Measurements from ENCODE around the gene CDH22. TPM values are rescaled to one million over a fixed set of nuclear protein-coding genes. Genes with fewer than 3 reads are reported as not detected.

CDH22 gene
- total RNA-seq, 2 donors from 2014 or later = 0.22 to 0.77 TPM

GRCh38 chr20:46191611-46192010 is 116.7 kb downstream of the CDH22 start:
- Histone ChIP-seq H3K36me3 (ENCODE audit: control insufficient read depth, insufficient read depth, low read length) (no peaks in the 10 kb centered on the region), H3K27me3 (ENCODE audit: control insufficient read depth, insufficient read depth, low read length, poor library complexity, severe bottlenecking) (no peaks in the 10 kb centered on the region), H3K4me3 (ENCODE audit: low read length) (no peak overlapping the region), H3K9ac (ENCODE audit: extremely low read depth, low read length, poor library complexity, severe bottlenecking) (no peak overlapping the region), H3K27ac (ENCODE audit: low read depth, low read length) (no peak overlapping the region), H3K9me3 (ENCODE audit: control insufficient read depth, low read length) (no peaks in the 10 kb centered on the region), H3K4me1 (ENCODE audit: control insufficient read depth, insufficient read depth, low read length) (no peaks in the 10 kb centered on the region)
- Mint-ChIP-seq H3K36me3 (ENCODE audit: low read depth) (no peaks in the 10 kb centered on the region), H3K4me1 (peaks cover 6% of the 10 kb centered on the region), H3K9me3 (no peaks in the 10 kb centered on the region), H3K4me3 (no peak overlapping the region), H3K27me3 (ENCODE audit: insufficient read depth) (peaks cover 21% of the 10 kb centered on the region), H3K27ac (no peak overlapping the region)
- no peak for DNase-seq
- WGBS, 2 experiments (ENCODE audit: insufficient coverage in 1 of 2, insufficient read length in 1 of 2) = 67 to 85% methylated on average over 1 to 3 of the region's 3 CpGs
- TF ChIP-seq CTCF (conservative IDR thresholded peaks at IDR 0.05) = no peak

GRCh38 chr20:46191168-46191540 is 117.1 kb downstream of the CDH22 start:
- no peak overlapping the region for H3K9ac ChIP-seq (ENCODE audit: extremely low read depth, low read length, poor library complexity, severe bottlenecking)
- Mint-ChIP-seq H3K27ac (no peak overlapping the region), H3K4me3 (no peak overlapping the region), H3K4me1 (peaks cover 6% of the 10 kb centered on the region), H3K36me3 (ENCODE audit: low read depth) (no peaks in the 10 kb centered on the region), H3K27me3 (ENCODE audit: insufficient read depth) (peaks cover 25% of the 10 kb centered on the region), H3K9me3 (no peaks in the 10 kb centered on the region)
- no peaks in the 10 kb centered on the region for H3K36me3 ChIP-seq (ENCODE audit: control insufficient read depth, insufficient read depth, low read length)
- H3K4me3 ChIP-seq (ENCODE audit: low read length) = no peak overlapping the region
- no peak for TF ChIP-seq CTCF (conservative IDR thresholded peaks at IDR 0.05)
- H3K27me3 ChIP-seq (ENCODE audit: control insufficient read depth, insufficient read depth, low read length, poor library complexity, severe bottlenecking) = no peaks in the 10 kb centered on the region
- H3K9me3 ChIP-seq (ENCODE audit: control insufficient read depth, low read length) = no peaks in the 10 kb centered on the region
- no peak for DNase-seq
- no peaks in the 10 kb centered on the region for H3K4me1 ChIP-seq (ENCODE audit: control insufficient read depth, insufficient read depth, low read length)
- no peak overlapping the region for H3K27ac ChIP-seq (ENCODE audit: low read depth, low read length)
- WGBS, 2 experiments (ENCODE audit: insufficient coverage in 1 of 2, insufficient read length in 1 of 2) = 89% methylated on average over 4 of the region's 4 CpGs; no CpG with 5 or more reads in 1 of the 2 experiments

GRCh38 chr20:46190478-46191167 is 117.7 kb downstream of the CDH22 start:
- Histone ChIP-seq H3K4me3 (ENCODE audit: low read length) (no peak overlapping the region), H3K27ac (ENCODE audit: low read depth, low read length) (no peak overlapping the region), H3K36me3 (ENCODE audit: control insufficient read depth, insufficient read depth, low read length) (no peaks in the 10 kb centered on the region), H3K4me1 (ENCODE audit: control insufficient read depth, insufficient read depth, low read length) (no peaks in the 10 kb centered on the region), H3K27me3 (ENCODE audit: control insufficient read depth, insufficient read depth, low read length, poor library complexity, severe bottlenecking) (no peaks in the 10 kb centered on the region), H3K9me3 (ENCODE audit: control insufficient read depth, low read length) (no peaks in the 10 kb centered on the region), H3K9ac (ENCODE audit: extremely low read depth, low read length, poor library complexity, severe bottlenecking) (no peak overlapping the region)
- no peaks in the 10 kb centered on the region for H3K36me3 Mint-ChIP-seq (ENCODE audit: low read depth)
- no peak for DNase-seq
- H3K4me1 Mint-ChIP-seq = peaks cover 6% of the 10 kb centered on the region
- no peak overlapping the region for H3K27ac Mint-ChIP-seq
- peaks cover 25% of the 10 kb centered on the region for H3K27me3 Mint-ChIP-seq (ENCODE audit: insufficient read depth)
- TF ChIP-seq CTCF (conservative IDR thresholded peaks at IDR 0.05) = no peak
- H3K9me3 Mint-ChIP-seq = no peaks in the 10 kb centered on the region
- WGBS, 2 experiments (ENCODE audit: insufficient coverage in 1 of 2, insufficient read length in 1 of 2) = 90 to 94% methylated on average over 5 to 9 of the region's 9 CpGs
- no peak overlapping the region for H3K4me3 Mint-ChIP-seq
